K562 (cell line): Measurements from ENCODE around the gene GYS1.

ENCODE experiments used
- GABPB2 ChIP-seq: fragments of 250-450 bp; sonication (Bioruptor Pico); conservative IDR thresholded peaks from 2 replicates; pipeline ENCODE4 v1.5.1; 2021; ENCODE audit warnings: mild to moderate bottlenecking
- ZNF274 ChIP-seq: IDR thresholded peaks from 2 replicates; pipeline ENCODE4 v1.6.1; 2011; ENCODE audit warnings: low read depth, mild to moderate bottlenecking, low read length, moderate library complexity, borderline replicate concordance
- TF ChIP-seq, protein P1 (sequence below): fragments of 450-650 bp; formaldehyde crosslinking; IDR thresholded peaks from 2 replicates; pipeline ENCODE4 v1.4.0; 2022; ENCODE audit warnings: missing genetic modification characterization
- TF ChIP-seq, protein P2 (sequence below): sonication (generic); formaldehyde crosslinking; IDR thresholded peaks from 2 replicates; pipeline ENCODE4 v1.8.1; 2023; ENCODE audit warnings: mild to moderate bottlenecking, missing genetic modification reagents
- TF ChIP-seq, protein P3 (sequence below), 3 experiments: IDR thresholded peaks in 2 of 3; conservative IDR thresholded peaks in 1 of 3; 2 replicates each; pipeline ENCODE4 v1.5.1; 2011 to 2012; ENCODE audit warnings: low read length in 3 of 3, mild to moderate bottlenecking in 3 of 3, control low read depth in 2 of 3, improper control_type of control experiment in 1 of 3, inconsistent platforms in 1 of 3, low read depth in 1 of 3, mixed read lengths in 1 of 3, moderate library complexity in 1 of 3; ENCODE audit not compliant: insufficient read depth in 2 of 3
- TF ChIP-seq, protein P4 (sequence below): IDR thresholded peaks from 2 replicates; pipeline ENCODE4 v1.6.1; 2016; ENCODE audit warnings: missing genetic modification characterization, missing compliant biosample characterization
- TF ChIP-seq, protein P5 (sequence below): fragments of 250-450 bp; sonication (Bioruptor Pico); IDR thresholded peaks from 2 replicates; pipeline ENCODE4 v1.8.0; 2021; ENCODE audit warnings: moderate library complexity, mild to moderate bottlenecking, inconsistent platforms

DNA sequence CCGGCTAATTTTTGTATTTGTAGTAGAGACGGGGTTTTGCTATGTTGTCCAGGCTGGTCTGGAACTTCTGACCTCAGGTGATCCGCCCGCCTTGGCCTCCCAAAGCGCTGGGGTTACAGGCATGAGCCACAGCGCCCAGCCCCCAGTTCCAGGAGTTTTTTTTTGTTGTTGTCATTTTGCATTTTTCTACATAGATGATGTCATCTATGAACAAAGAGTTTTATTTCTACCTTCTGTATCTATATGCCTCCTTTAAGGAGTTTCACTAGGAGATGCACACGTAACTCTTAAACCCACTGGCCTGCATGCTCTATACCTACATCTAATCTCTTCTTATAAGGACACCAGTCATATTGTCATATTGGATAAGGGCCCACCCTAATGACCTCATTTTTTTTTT lies 54.9 kb downstream of the GYS1 start:
- TF ChIP-seq, protein P1, sequence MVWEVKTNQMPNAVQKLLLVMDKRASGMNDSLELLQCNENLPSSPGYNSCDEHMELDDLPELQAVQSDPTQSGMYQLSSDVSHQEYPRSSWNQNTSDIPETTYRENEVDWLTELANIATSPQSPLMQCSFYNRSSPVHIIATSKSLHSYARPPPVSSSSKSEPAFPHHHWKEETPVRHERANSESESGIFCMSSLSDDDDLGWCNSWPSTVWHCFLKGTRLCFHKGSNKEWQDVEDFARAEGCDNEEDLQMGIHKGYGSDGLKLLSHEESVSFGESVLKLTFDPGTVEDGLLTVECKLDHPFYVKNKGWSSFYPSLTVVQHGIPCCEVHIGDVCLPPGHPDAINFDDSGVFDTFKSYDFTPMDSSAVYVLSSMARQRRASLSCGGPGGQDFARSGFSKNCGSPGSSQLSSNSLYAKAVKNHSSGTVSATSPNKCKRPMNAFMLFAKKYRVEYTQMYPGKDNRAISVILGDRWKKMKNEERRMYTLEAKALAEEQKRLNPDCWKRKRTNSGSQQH (CRISPR knock-in tag): no peak
- TF ChIP-seq ZNF274 (no peak), GABPB2 (CRISPR knock-in tag) (no peak)
- TF ChIP-seq, protein P2, sequence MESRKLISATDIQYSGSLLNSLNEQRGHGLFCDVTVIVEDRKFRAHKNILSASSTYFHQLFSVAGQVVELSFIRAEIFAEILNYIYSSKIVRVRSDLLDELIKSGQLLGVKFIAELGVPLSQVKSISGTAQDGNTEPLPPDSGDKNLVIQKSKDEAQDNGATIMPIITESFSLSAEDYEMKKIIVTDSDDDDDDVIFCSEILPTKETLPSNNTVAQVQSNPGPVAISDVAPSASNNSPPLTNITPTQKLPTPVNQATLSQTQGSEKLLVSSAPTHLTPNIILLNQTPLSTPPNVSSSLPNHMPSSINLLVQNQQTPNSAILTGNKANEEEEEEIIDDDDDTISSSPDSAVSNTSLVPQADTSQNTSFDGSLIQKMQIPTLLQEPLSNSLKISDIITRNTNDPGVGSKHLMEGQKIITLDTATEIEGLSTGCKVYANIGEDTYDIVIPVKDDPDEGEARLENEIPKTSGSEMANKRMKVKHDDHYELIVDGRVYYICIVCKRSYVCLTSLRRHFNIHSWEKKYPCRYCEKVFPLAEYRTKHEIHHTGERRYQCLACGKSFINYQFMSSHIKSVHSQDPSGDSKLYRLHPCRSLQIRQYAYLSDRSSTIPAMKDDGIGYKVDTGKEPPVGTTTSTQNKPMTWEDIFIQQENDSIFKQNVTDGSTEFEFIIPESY: no peak
- TF ChIP-seq, protein P3, sequence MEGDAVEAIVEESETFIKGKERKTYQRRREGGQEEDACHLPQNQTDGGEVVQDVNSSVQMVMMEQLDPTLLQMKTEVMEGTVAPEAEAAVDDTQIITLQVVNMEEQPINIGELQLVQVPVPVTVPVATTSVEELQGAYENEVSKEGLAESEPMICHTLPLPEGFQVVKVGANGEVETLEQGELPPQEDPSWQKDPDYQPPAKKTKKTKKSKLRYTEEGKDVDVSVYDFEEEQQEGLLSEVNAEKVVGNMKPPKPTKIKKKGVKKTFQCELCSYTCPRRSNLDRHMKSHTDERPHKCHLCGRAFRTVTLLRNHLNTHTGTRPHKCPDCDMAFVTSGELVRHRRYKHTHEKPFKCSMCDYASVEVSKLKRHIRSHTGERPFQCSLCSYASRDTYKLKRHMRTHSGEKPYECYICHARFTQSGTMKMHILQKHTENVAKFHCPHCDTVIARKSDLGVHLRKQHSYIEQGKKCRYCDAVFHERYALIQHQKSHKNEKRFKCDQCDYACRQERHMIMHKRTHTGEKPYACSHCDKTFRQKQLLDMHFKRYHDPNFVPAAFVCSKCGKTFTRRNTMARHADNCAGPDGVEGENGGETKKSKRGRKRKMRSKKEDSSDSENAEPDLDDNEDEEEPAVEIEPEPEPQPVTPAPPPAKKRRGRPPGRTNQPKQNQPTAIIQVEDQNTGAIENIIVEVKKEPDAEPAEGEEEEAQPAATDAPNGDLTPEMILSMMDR (IDR thresholded peaks at IDR 0.05 in 2 of 3, conservative IDR thresholded peaks at IDR 0.05 in 1 of 3; ENCODE audit: insufficient read depth in 2 of 3, low read depth in 1 of 3, low read length in 3 of 3): no peak
- TF ChIP-seq, protein P4, sequence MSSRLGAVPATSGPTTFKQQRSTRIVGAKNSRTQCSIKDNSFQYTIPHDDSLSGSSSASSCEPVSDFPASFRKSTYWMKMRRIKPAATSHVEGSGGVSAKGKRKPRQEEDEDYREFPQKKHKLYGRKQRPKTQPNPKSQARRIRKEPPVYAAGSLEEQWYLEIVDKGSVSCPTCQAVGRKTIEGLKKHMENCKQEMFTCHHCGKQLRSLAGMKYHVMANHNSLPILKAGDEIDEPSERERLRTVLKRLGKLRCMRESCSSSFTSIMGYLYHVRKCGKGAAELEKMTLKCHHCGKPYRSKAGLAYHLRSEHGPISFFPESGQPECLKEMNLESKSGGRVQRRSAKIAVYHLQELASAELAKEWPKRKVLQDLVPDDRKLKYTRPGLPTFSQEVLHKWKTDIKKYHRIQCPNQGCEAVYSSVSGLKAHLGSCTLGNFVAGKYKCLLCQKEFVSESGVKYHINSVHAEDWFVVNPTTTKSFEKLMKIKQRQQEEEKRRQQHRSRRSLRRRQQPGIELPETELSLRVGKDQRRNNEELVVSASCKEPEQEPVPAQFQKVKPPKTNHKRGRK (tag): no peak
- TF ChIP-seq, protein P5, sequence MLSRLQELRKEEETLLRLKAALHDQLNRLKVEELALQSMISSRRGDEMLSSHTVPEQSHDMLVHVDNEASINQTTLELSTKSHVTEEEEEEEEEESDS (CRISPR knock-in tag): no peak
